OCI-LY7 (cell line): ENCODE measurements around the gene CLEC4F. TPM values are rescaled to one million over a fixed set of nuclear protein-coding genes. Genes with fewer than 3 reads are reported as not detected.

Experiments
- BruUV-seq: library from RNA; stranded (reverse); fragments of 400-500 nt; replicated peaks from 2 replicates; lab custom pipeline; 2021; lab: Mats Ljungman, UMichigan
- CTCF ChIA-PET: fragments of 300-600 bp; sonication (Branson Sonifier 250); formaldehyde crosslinking; loops from one replicate; lab custom pipeline; 2022; ENCODE audit warnings: antibody characterized with exemption; ENCODE audit not compliant: unreplicated experiment; lab: Charles Lee
- POLR2A ChIA-PET: fragments of 300-600 bp; sonication (Branson Sonifier 250); formaldehyde crosslinking; loops from one replicate; lab custom pipeline; 2022; ENCODE audit warnings: antibody characterized with exemption; lab: Charles Lee
- DNase-seq: peaks from one replicate; pipeline ENCODE4 v3.0.0-alpha.2; 2015; ENCODE audit warnings: low spot score
- H2AFZ ChIP-seq: fragments of 200-600 bp; sonication (generic), shearing (Covaris generic); 2 replicates; pipeline ENCODE4 v1.6.1; 2014; ENCODE audit warnings: mild to moderate bottlenecking, antibody characterized with exemption, low read length, moderate library complexity
- H3K27ac ChIP-seq: fragments of 200-600 bp; sonication (generic); 2 replicates; pipeline ENCODE4 v1.5.1; 2014; ENCODE audit warnings: mixed run types, low read depth, mild to moderate bottlenecking, moderate library complexity, low read length, inconsistent platforms; ENCODE audit not compliant: poor library complexity, severe bottlenecking
- H3K36me3 ChIP-seq: fragments of 200-600 bp; sonication (generic); 2 replicates; pipeline ENCODE4 v1.6.1; 2014; ENCODE audit warnings: mild to moderate bottlenecking, antibody characterized with exemption, low read length, moderate library complexity, mixed read lengths; ENCODE audit not compliant: insufficient read depth
- H3K4me1 ChIP-seq: fragments of 200-600 bp; sonication (generic); 2 replicates; pipeline ENCODE4 v1.5.1; 2014; ENCODE audit warnings: mild to moderate bottlenecking, low read length; ENCODE audit not compliant: insufficient read depth, poor library complexity, severe bottlenecking
- H3K4me2 ChIP-seq: fragments of 200-600 bp; sonication (generic); 2 replicates; pipeline ENCODE4 v1.6.1; 2014; ENCODE audit warnings: mild to moderate bottlenecking, low read length
- H3K4me3 ChIP-seq: fragments of 200-600 bp; sonication (generic); 2 replicates; pipeline ENCODE4 v1.5.1; 2014; ENCODE audit warnings: mild to moderate bottlenecking, low read depth, low read length; ENCODE audit not compliant: poor library complexity, severe bottlenecking
- H3K79me2 ChIP-seq: fragments of 200-600 bp; sonication (generic); 2 replicates; pipeline ENCODE4 v1.6.1; 2016; ENCODE audit warnings: low read depth, mild to moderate bottlenecking, low read length, moderate library complexity, mixed read lengths; ENCODE audit not compliant: insufficient read depth
- H3K9me2 ChIP-seq: fragments of 200-600 bp; sonication (generic); 2 replicates; pipeline ENCODE4 v1.6.1; 2016; ENCODE audit warnings: mild to moderate bottlenecking, low read length, mixed read lengths; ENCODE audit not compliant: insufficient read depth
- H3K9me3 ChIP-seq: fragments of 200-600 bp; sonication (generic); 2 replicates; pipeline ENCODE4 v1.6.1; 2014; ENCODE audit warnings: mild to moderate bottlenecking, mixed run types, low read length, mixed read lengths
- H4K20me1 ChIP-seq: fragments of 200-600 bp; sonication (generic); 2 replicates; pipeline ENCODE4 v1.6.1; 2014; ENCODE audit warnings: mild to moderate bottlenecking, antibody characterized with exemption, low read length, moderate library complexity, mixed read lengths; ENCODE audit not compliant: insufficient read depth
- EZH2phosphoT487 ChIP-seq: fragments of 200-600 bp; sonication (generic); IDR thresholded peaks from 2 replicates; pipeline ENCODE4 v1.6.1; 2018; ENCODE audit warnings: low read depth, borderline replicate concordance, mild to moderate bottlenecking, mixed run types, antibody characterized with exemption, low read length, moderate library complexity, mixed read lengths
- intact Hi-C: fragments of 100-400 bp; cut with micrococcal nuclease; formaldehyde crosslinking; loops from one replicate; pipeline ENCODE4 v1.10.0; 2022; ENCODE audit not compliant: unreplicated experiment
- total RNA-seq, 2 experiments: library from RNA; depleted of rRNA in 1 of 2; stranded (reverse); fragments of >200 nt in 1 of 2; shearing (Covaris generic) in 1 of 2; gene quantifications; 2 replicates each; pipeline ENCODE4 v1.2.3, GENCODE V29; 2014 to 2022
- TF ChIP-seq, protein P1 (sequence below): fragments of 200-600 bp; sonication (generic); conservative IDR thresholded peaks from 2 replicates; pipeline ENCODE4 v1.5.1; 2014; ENCODE audit warnings: mild to moderate bottlenecking, antibody characterized with exemption, low read length, moderate library complexity, mixed read lengths

The CLEC4F gene
- total RNA-seq, 2 experiments from 2014 or later = not detected

DNA sequence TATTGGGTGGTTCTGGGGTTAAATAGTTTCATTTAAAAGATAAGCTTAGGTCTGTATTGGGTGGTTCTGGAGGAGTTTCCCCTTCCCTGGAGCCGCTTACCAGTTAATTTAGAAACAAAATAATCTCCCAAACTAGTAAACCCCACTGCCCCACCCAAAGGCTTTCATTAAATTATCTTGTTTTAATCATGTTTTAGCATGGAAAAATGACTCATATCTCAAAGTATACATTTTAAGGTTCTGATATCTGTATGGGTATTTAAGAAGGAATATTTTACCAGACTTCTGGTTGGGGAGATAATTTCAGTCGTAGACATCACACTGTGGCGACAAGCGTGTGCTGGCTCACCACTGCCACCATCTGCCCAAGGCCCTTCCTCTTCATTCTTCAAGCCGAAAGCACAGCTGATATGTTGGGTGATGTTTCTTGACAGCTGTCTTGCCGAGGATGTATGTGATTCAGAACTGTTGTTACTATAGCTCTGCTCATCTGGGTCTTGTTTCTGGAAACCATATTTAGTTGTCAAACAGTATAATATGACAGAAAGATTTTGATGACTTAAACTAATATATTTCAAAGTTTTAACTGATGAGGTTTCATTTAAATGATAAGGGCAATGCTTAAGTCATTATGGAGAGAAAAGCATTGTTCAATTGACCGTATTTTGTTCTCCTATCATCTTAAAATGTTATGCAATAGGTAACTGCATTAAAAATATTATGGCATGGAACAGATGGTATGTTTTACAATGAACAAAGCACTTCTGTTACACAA, 35.1 kb downstream of the CLEC4F start:
- ChIA-PET POLR2A (interaction anchor here (0.7 kb wide), 2 partner anchors 8 to 408 kb away, joined by 3 to 4 read pairs; no protein-coding TSS in a partner anchor), CTCF (no interaction called here)
- TF ChIP-seq EZH2phosphoT487 = no peak
- TF ChIP-seq, protein P1, sequence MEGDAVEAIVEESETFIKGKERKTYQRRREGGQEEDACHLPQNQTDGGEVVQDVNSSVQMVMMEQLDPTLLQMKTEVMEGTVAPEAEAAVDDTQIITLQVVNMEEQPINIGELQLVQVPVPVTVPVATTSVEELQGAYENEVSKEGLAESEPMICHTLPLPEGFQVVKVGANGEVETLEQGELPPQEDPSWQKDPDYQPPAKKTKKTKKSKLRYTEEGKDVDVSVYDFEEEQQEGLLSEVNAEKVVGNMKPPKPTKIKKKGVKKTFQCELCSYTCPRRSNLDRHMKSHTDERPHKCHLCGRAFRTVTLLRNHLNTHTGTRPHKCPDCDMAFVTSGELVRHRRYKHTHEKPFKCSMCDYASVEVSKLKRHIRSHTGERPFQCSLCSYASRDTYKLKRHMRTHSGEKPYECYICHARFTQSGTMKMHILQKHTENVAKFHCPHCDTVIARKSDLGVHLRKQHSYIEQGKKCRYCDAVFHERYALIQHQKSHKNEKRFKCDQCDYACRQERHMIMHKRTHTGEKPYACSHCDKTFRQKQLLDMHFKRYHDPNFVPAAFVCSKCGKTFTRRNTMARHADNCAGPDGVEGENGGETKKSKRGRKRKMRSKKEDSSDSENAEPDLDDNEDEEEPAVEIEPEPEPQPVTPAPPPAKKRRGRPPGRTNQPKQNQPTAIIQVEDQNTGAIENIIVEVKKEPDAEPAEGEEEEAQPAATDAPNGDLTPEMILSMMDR = peak; percentile 69
- Histone ChIP-seq H3K36me3 (no peaks in the 10 kb centered on the region), H4K20me1 (no peaks in the 10 kb centered on the region), H3K4me3 (no peak overlapping the region), H3K4me2 (no peak overlapping the region), H3K27ac (no peak overlapping the region), H2AFZ (no peak overlapping the region), H3K4me1 (no peaks in the 10 kb centered on the region), H3K9me3 (no peaks in the 10 kb centered on the region), H3K79me2 (no peaks in the 10 kb centered on the region), H3K9me2 (no peaks in the 10 kb centered on the region)
- peak; percentile 20 for DNase-seq
- intact Hi-C loops = no loop called here
- no TSS peak for BruUV-seq

DNA sequence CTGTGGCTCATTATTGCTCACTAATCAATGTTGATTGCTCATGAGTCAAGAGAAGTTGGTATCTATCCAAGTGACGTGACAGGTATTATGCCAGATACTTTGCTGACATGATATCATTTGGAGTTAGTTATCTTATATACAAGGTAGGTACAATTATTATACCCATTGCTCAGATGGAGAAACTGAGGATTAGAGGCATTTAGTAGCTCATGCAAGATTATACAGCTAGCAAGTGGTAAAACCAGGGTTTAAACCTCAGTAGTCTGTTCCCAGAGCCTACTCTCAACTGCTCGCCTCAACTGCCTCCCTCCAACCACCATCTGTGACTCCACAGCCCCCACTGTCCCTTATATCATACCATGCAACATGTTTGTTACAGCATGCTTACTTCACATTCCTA, 36.1 kb downstream of the CLEC4F start:
- Histone ChIP-seq H3K27ac (no peak overlapping the region), H3K4me3 (no peak overlapping the region), H2AFZ (no peak overlapping the region), H3K9me2 (no peaks in the 10 kb centered on the region), H3K36me3 (no peaks in the 10 kb centered on the region), H4K20me1 (no peaks in the 10 kb centered on the region), H3K4me1 (no peaks in the 10 kb centered on the region), H3K9me3 (no peaks in the 10 kb centered on the region), H3K4me2 (no peak overlapping the region), H3K79me2 (no peaks in the 10 kb centered on the region)
- intact Hi-C loops = no loop called here
- ChIA-PET CTCF (no interaction called here), POLR2A (interaction anchor here (0.6 kb wide), 2 partner anchors 101 to 1429 kb away, joined by 3 to 5 read pairs; no protein-coding TSS in a partner anchor)
- TF ChIP-seq, protein P1 = no peak
- no peak for TF ChIP-seq EZH2phosphoT487
- no TSS peak for BruUV-seq
- DNase-seq = no peak
